ENCODE results near the gene PRKG1.

PRKG1 gene

GRCh38 chr10:51888263-51888662, 814.0 kb downstream of the PRKG1 start:
- DNase-seq (ENCODE audit: low spot score) = no peak

GRCh38 chr10:51892313-51892712, 818.0 kb downstream of the PRKG1 start:
- no peak for DNase-seq (ENCODE audit: low spot score)

DNA sequence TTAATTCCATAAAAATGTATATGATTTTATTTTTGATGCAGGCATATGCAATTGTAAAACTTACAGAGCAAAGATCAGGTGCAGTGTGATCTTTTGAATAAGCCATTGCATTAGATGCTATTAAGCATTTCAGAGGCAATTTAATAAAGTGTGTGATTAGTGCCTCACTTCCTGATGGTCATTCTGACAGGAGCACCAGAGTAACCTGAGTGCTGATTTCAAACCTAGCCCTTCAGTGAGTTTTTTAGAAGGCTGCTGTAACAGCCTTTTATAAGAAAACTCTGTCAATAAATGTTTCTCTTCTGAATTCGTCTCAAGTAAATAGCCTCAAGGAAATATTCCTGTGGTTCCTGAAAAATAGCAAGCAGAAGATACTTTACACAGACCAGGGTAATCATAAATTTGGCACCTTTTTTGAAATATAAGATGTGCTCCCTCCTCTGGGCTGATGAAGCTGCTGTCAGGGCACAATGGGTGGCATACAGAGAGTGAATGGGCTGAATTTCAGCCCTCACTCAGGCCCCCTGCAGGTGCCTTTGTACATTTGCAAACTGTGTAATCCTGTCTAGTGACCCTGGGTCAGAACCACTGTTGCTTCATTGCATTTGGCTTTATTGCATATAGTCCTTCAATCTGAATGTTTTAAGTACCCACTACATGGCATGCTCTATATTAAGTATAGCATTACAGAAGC, 818.8 kb downstream of the PRKG1 start:
- peak; percentile 2 for DNase-seq (ENCODE audit: low spot score)

- no peak for DNase-seq (ENCODE audit: low spot score)
These were observed 820.7 kb downstream of the PRKG1 start for GRCh38 chr10:51894771-51895578.

DNA sequence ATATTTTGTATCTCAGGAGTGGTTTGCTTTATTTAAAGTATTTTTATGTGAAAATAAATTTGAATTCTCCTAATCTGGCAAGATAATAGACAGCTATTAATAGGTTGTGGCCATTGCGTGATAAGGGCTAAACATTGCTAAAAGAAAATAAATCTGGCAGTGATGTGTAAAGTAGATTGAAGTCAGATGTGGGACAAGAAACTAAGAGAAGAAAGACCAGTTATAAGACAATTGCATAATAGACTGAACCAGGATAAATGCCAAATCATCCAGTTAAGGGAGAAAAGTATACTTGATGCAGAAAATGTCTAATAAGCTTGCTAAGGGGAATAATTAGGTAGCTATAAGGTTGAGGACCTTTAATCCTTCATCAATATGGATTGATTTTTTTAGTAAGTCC, 822.6 kb downstream of the PRKG1 start:
- no peak for DNase-seq (ENCODE audit: low spot score)

GRCh38 chr10:51897560-51897959, 823.3 kb downstream of the PRKG1 start:
- no peak for DNase-seq (ENCODE audit: low spot score)

- no peak for DNase-seq (ENCODE audit: low spot score)
These were observed 825.9 kb downstream of the PRKG1 start for GRCh38 chr10:51900180-51900579.

- no peak for DNase-seq (ENCODE audit: low spot score)
These were observed 829.4 kb downstream of the PRKG1 start for GRCh38 chr10:51903675-51904074.

DNA sequence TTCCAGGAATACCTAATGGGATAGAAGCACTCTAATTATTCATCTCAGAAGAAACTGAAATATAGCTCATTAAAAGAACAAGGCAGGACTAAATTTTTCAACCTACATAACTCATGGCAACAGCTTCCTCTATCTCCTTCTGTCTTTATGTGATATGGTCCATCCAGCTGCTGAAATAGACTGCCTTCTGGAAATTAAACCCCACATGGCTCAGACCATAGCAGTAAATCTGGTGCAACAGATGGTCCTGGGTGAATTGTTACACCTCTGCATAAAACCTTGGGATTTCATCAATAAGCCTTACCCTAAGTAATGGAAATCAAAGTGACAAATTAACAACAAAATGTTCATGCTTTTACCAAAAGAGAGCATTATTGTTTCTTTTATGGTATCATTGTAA, 830.7 kb downstream of the PRKG1 start:
- DNase-seq (ENCODE audit: low spot score) = no peak

- DNase-seq (ENCODE audit: low spot score) = no peak
These were observed 833.1 kb downstream of the PRKG1 start for GRCh38 chr10:51907361-51907760.

- DNase-seq (ENCODE audit: low spot score) = no peak
These were observed 835.9 kb downstream of the PRKG1 start for GRCh38 chr10:51910189-51910588.

DNA sequence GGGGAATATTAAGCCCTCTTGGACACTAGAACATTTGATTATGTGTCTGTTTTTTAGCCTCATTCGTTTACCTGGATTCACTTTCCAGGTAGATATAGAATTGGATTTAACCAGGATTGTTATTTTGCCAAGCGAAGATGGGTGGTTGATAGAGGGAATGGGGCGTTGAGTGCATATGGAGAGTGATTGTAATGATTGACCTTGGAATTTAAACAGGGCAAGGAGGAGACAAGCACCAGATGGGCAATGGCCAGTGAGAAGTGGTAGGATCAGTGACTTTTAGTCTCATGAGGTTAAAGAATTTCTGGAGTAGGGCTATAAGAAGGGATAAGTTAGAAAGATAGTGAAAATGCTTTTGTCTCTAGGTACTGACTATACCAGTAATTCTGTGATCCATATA, 836.3 kb downstream of the PRKG1 start:
- DNase-seq (ENCODE audit: low spot score) = no peak

DNA sequence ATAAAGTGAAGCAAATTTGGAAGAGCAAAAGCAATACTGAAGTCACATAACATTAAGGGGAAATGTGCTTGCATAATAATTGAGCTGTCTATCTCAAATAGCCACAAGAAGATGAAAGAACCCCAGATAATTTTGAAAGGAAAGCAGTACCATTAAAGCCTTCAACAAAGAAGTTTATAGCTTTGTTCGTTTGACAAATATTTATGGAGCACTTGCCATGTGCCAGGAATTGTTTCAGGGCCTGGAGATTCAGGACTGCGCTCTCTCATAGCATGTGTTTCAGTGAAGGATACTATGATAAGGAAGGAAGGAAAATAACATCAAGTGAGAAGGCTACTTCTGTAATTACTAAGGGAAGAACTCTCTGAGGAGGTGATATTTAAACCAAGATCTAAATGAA, 837.4 kb downstream of the PRKG1 start:
- DNase-seq (ENCODE audit: low spot score) = no peak

DNA sequence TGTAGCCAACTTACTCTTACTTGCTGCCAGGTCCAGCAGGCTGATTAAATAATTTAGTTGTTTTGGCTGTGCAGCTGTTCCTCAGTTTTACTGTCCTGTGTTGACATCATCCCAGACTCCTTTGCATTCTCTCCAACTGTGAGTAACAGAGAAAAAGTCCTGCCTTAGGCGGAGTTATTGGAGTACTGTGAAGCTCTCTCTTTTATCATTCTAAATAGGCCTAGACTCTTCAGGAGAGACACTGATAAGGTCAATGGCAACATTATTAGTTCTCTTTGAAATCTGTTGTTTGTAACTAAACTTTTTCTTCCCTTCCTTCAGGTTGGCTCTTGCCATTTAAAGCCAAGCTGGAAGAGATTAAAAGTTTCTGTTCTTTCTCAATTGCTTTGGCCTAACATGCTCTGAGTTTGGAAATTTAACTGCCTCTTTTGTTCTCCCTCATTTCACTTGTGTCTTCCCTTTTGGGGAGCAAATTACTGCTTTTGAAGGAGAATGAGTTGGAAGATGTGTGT, 840.8 kb downstream of the PRKG1 start:
- no peak for DNase-seq (ENCODE audit: low spot score)

- DNase-seq (ENCODE audit: low spot score) = no peak
These were observed 844.2 kb downstream of the PRKG1 start for GRCh38 chr10:51918440-51918839.

DNA sequence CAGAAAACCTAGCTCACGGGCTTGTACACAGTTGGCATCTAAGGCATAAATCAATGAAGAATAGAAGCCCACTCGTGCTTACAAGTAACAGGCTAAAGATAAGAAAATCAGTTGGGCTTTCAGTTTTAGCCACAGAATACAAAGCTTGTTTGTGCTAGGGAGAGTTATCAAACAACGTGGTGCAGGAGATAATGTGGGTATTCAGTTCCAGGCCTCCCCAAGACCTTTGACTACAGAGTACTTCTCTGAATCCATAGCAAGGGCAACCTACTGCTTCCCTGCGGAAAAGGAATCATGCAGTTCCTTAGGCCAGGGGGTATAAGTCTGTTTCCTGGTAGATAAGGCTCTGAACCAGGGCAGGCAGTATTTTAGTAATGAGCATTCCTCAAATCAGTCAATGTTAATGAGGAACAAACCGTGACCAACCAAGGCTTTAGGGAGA, 844.6 kb downstream of the PRKG1 start:
- peak; percentile 54 for DNase-seq (ENCODE audit: low spot score)

GRCh38 chr10:51920672-51921071, 846.4 kb downstream of the PRKG1 start:
- DNase-seq (ENCODE audit: low spot score) = no peak

DNA sequence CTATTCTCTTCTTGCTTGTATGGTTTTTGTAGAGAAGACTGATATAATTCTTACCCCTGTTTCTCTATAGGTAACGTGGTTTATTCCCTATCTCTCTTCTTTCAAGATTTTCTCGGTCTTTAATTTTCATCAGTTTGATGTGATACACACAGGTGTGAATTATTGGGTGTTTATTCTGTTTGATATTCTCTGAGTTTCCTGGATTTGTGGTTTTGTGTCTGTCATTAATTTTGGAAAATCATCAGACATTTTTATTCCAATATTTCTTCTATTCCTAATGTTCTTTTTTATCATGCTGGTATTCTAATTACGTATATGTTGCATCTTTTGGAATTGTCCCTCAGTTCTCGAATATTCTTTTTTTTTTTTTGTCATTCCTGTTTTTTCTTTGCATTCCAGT, 850.1 kb downstream of the PRKG1 start:
- DNase-seq (ENCODE audit: low spot score) = no peak

DNA sequence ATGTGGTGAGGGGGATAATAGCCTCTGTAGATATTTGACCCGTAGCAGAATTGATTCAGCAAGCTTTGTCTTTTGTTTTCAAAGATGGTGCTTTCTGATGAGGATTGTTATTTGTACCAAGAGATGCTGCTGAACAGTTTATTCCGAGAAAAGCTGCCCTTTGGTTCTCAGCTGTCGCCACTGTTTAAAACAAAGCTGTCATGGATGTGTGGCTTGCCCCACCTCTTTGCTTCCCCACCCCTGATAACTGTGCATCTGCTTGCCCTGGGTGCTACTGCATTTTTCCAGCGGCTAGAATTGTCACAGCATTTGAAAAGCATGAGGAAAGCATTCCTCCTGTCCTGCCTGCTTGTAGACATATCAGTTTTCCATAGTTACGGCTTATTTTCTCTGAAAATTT, 852.0 kb downstream of the PRKG1 start:
- no peak for DNase-seq (ENCODE audit: low spot score)

DNA sequence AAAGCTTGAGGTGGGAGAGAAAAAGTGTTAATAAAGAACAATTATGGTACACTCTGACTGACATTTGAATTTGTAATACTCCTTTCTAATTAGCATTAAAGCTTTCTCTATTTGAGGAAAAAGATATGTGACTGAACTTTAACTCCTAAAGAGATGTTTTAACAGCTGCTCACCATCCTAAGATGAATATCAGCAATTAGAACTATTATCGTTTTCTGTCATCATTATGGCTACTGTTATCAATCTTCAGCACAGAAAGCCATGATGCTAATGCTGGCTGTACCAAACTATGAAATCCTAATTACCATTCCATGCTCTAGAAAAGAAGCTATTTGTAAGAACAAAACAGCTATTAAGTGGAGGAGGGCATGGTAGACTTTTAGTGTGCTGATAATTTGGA, 853.9 kb downstream of the PRKG1 start:
- DNase-seq (ENCODE audit: low spot score) = no peak

DNA sequence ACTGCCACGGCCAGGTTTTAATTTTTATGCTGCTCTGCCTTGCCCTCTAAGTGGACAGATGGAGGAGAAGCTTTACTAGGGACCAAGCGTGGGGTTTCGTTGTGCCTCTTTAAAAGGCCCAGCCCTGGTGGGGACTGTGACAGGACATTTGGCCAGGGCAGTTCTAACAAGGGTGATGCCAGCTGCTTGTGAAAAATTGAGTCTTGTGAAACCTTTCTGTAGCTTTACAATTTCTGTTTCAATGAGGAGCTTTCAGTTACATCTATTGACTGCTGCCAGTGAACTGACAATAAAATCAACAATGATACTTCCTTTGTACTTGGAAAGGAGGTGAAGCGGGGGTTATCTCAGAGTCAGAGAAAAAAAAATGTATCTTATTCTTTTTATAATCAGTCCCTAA, 858.2 kb downstream of the PRKG1 start:
- no peak for DNase-seq (ENCODE audit: low spot score)

DNA sequence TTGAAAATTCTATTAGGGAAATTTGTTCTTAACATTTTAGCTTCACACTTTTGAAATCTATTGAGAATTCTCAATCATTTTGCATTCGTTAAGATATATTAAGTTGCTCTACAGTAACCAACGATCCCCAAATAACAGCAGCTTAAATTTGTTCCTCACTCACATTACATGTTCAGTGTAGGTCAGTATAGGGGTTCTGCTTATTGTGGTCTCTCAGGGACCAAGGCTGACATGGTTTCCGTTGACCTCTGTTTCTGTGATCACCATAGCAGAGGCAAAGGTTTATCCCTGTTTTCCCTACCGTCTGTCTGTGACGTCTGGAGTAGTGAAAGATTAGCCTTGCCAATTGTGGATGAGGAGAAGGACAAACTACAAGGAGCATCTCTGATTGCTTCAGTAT, 860.1 kb downstream of the PRKG1 start:
- DNase-seq (ENCODE audit: low spot score) = no peak

DNA sequence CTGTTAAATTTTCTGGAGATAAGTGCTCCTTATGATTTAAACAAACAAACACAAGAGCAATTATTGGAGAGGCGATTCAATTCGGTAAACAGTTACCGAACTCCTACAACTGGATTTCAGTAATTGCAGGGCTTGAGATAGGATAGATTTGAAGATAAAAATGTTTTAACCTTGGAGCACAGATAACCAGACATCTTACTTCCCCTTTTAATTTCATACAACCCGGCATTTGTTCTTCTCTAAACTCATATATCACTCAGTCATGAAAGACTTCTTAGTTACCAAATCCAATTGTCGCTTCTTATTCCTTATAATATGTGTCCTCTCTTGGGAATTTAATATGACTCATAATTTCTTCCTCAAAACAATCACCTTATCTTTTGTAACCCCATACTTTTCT, 861.1 kb downstream of the PRKG1 start:
- DNase-seq (ENCODE audit: low spot score) = peak; percentile 36

All from COLO829 (cell line).